IPS-NIHi7 (cell line): Measurements from ENCODE around the gene GNAS.
A peak's percentile ranks its signal among the peaks of the same experiment; 100 is the strongest.

Experiments
- DNase-seq: peaks from one replicate; pipeline ENCODE4 v3.0.0; 2012; ENCODE audit warnings: mixed read lengths; ENCODE audit errors: extremely low spot score

Gene GNAS

DNA sequence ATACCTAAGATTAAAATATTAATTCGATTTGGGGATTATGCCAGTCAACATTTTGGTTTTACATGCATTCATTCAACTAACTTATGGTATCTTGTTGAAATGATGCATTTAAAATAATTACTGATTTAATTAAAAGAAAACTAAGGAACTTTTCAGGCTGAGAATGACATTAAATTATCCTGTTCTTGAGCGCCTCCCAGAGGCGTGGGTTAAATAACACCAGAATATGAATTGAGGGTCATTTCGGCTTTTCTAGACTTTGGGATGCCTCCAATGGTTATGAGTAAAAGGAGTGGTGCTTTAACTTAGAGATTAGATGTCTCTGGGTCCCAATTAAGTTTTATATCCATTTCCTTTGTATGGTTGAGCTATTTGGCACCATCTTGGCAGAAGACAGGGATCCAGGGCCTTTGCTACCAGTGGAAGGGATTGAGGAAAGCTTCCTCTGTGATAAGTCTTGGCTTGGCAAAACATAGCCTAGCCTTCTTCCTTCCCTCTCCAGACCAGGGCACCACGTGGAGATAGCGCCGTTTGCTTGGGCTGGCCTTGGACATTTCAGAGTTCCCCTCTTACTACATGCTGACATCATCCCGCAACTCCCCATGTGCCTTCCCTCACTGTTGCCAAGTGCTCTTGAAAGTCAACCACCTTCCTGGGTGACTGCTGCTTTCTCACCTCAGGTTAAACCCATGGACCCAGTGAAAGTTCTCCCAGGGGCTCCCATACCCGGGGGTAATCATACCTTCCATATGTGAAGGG is 28.7 kb downstream of the GNAS start:
- no peak for DNase-seq

DNA sequence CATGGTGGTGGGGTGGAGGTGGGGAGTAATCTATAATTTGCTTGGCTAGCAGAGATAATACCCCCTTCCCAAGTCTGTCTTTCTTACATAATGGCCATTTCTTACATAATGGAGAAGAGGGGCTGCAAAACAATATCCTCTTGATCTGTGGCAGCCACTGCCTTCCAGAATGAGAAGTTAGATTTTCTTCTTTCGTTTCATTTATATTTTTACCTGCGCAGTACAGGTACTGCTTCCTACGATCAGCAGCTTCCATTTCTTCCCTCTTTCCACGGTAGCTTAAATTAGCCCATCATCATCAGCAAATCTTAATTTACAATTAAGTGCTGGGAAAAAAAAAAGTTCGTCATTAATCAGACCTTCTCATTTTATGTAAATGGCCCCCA is 30.2 kb downstream of the GNAS start:
- DNase-seq, result no peak

DNA sequence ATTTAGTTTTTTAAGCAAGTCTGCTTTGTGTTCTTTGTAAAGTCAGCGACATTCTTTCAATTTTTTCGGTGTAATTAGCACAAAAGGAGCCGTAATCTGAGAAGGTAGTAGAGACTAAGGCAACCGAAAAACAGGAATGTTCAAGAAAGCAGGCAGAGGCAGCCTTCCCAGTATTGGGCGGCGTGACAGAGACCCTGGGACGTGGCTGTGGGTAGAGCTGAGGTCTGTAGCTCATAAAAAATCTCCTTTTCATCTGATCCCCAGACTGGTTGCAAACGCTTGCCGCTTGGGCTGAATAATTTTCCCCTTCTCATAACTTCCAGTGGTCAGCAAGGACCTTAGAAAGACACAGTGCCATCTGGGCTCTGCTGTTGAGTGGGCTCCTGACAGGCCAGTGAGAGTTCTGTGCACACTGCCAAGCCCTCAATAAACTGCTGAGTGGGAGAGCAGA is 30.8 kb downstream of the GNAS start:
- DNase-seq, result no peak

DNA sequence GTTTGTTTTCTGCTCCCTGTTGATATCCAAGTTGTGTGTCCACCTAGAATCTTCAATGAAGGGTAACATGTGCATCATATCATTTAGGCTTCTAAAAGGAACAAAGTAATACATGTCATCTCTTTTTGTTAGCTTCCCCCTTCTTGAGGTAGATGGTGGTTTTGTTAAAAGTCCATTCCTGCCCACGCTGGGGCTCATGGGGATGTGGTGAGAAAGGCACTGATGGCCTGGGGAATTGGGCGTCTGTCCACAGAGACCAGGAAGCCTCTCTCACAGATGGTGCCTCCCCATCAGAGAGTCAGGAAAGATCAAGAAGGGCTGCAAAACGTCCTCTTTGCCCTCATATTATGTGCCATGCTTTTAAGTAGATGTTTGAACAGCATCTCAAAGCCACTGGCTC is 32.5 kb downstream of the GNAS start:
- no peak for DNase-seq

DNA sequence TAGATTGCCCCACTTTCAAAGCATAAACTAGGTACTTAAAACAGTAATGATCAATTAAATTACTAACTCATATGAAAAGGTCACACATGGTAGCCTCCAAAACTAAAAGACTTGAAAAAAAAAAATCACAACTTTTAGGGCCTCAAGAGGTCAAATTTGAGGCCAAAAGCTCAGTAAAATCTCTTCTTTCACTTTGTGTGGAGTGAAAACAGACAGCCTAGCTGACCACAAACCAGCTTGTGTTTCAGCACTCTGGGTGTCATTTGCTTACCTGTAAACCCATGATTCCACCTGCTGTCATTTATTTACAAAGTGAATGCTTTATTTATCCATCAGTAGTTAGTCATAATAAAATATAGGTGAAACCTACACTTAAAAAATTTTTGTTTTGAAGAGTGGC is 34.0 kb downstream of the GNAS start:
- no peak for DNase-seq

DNA sequence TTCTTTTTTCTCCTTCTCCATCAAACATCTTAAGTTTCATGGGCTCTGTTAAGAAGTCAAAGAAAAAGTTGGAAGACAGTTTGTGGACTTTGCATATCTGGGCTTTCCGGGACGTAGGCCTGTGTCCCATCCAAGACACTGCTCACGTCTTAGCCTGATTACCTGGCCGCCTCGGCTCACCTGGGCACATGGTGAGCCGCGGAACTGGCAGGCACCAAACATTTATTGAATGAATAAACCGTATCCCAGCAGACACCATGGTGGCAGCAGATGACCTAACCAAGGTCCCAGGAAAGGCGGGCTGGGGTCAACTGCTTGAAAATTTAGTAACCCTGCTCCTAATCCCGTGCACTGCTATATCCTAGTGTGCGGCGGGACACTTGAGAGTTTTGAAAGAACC is 35.6 kb downstream of the GNAS start:
- DNase-seq, result no peak

DNA sequence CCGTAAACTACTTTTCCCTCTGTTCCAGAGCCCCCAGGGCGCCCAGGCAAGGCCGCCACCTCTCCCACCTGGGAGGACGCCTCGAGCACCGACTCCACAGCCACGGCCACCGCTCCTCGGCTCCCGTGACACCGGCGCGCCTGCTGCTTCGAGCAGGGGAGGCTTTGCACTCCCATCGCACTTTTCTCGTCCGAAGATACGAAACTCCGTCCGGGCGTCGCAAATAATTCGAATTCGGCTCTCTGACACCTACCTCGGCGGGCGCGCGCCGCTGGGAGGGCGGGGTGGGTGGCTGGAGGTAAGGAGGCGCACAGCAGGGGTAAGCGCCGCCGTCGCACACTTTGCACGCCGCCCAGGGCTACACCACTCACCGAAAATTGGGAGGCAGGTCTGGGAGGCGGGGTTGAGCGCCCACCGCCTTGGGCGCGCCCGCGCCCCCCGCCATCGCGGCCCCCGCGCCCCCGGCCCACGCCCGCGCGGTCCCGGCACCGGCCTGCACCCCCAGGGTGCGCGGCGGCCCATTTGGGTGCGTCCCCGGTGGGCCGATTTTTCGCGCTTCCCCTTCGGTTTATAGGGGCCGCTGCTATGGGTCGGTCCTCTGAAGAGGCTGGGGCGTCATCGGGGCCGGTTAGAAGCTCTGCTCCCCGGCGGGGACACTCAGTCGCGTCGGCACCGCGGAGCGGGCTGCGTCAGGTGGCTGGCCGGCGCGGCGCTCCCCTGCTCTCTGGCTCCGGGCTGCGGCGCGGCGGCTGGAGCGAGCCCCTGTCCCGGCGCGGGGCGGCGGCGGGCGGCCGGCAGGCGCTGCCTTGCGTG is 36.2 kb downstream of the GNAS start:
- DNase-seq, result peak; percentile 81

DNA sequence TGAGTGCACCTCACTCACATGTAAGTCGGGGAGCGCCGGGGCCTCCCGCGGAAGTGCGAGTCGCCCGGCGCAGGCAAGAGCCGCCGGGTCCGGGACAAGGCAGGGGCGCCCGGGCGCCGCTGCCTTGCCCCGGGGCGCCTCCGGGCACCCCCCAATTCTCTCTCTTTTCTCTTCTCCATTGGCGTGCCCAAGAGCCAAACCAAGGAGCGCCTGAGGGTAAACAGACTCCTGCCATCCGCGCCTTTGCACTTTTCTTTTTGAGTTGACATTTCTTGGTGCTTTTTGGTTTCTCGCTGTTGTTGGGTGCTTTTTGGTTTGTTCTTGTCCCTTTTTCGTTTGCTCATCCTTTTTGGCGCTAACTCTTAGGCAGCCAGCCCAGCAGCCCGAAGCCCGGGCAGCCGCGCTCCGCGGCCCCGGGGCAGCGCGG is 36.8 kb downstream of the GNAS start:
- DNase-seq, result no peak

DNA sequence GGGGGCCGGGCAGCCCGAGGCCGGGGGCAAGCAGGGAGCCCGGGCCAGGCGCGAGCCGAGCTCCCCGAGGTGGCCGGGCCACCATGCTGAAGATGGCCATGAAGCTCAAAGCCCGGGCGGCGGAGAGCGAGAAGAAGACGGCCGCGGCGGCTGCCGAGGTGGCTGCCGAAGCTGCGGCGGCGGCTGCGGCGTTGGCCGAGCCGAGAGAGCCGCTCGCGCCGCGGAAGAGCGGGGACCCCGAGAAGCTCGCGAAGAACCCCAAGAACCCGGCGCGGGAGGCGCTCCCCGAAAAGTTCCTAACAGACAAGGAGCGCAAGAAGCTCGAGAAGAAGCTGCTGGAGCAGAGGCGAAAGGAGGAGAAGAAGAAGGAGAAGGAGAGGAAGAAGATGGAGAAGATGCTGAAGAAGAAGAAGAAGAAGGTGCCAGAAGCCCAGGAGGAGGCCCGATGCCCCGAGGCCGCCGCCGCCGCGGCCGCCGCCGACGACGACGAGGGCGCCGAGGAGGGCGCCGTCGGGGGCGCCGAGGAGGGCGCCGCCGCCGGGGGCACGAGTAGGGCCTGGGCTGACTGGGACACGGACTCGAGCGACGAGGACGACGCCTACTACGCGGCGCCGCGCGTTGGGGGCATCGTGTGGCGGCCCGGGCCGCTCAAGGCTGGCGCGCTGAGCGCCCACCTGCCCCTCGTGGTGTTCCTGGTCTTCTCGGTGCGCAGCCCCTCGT is 37.4 kb downstream of the GNAS start:
- no peak for DNase-seq

DNA sequence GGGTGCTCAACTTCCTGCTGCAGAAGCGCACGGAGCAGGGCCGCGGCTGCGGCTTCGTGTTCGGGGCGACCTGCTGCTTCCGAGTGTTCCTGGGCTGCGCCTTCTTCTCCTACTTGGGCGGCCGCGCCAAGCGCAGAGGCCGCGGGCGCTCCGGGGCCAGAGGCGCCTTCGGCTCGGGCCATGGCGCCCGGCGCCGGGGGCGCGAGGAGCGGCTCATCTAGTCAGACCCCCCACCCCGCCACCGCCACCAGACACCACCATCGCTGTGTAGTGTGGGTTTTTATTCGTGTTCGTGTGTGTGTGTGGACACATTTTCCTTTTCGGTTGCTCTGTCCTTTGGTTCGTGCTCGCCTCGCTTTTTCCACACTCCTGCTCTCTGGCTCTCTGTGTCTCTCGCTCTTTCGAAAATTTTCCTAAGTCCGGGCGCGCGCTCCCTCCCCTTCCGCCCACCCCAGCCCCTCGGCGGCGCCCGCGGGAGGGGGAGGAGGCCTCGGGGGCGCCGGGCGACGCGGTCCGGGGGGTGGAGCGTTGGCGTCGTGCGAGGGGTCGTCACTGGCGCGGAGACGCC is 38.1 kb downstream of the GNAS start:
- no peak for DNase-seq

DNA sequence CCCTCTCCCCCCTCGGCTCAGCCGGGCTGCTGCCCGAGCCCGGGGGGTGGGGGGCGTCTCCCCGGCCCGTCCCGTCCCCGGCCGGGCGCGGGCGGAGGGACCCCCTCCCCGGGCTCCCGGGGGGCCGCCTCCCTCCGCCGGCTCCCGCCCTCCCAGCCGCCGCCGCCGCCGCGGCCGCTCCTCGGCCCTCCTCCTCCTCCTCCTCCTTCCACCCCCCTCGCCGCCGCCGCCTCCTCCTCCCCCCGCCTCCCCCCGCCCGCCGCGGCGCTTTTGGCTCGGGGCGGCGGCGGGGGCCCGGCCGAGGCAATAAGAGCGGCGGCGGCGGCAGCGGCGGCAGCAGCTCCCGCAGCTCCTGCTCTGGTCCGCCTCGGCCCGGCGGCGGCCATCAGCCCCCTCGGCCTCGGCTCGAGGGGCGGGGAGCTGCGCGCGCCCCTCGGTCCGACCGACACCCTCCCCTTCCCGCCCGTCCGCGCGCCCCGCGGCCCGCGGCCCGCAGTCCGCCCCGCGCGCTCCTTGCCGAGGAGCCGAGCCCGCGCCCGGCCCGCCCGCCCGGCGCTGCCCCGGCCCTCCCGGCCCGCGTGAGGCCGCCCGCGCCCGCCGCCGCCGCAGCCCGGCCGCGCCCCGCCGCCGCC is 38.7 kb downstream of the GNAS start:
- peak; percentile 73 for DNase-seq

DNA sequence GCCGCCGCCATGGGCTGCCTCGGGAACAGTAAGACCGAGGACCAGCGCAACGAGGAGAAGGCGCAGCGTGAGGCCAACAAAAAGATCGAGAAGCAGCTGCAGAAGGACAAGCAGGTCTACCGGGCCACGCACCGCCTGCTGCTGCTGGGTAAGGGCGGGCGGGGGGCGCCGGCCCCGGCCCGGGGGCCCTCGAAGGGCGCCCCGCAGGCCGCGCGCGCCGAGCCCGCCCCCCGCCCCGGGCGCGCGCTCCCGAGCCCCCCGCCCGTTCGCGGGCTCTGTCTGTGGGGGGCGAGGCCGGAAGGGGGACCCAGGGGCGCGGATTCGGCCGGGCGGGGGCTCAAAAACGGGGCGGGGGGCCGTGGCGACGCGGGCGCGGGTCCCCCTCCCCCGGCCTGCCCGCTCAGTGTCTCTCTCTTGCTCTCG is 39.2 kb downstream of the GNAS start:
- no peak for DNase-seq

DNA sequence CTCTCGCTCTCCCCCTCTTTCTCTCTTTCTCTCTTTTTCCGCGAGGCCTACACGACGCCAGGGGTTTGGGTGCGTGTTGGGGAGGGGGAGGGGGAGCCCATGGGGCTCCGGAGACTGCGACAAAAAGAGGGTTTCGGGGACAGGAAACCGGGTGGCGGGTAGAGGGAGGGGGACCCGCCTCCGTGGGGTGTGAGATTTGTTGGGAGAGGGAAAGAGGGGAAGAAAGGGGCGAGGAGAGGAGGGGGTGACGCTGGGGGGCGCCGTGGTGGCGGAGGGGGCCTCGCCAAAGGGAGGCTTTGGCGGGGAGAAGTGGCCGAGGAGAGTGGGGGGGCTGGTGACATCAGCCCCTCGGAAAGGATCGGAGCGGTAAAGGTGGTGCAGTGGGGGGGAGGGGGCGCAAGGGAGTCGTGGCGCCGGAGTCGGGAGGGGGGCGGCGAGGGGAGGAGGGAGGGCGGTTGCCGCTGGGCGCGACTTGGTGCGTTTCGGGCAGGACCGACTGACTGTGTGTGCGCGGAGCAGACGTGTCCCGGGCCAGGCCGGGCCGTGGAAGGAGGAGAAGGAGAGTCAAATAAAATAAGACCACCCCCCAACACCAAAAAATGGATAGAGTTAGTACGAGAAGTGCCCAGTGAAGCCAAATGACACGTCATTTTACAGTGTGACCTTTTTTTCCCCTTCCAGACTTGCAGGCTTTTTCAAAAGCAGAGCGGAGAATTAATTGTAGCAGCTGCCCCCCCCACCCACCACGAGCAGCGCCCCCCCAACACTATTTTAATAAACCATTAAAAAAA is 39.8 kb downstream of the GNAS start:
- peak; percentile 73 for DNase-seq

DNA sequence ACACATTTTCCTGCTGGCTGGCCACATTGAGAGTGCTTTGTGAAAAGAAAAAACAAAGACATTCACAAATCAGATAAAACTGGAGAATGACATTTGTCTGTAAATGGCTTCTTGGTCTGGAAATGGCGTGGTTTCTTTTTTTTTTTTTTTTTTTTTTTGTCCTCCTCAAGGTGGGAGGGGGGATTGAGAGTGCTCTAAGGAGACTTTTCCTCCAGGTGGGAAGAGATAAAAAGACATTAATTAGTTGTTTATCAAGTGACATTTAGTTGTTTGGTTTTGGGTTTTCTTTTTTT is 40.4 kb downstream of the GNAS start:
- no peak for DNase-seq

DNA sequence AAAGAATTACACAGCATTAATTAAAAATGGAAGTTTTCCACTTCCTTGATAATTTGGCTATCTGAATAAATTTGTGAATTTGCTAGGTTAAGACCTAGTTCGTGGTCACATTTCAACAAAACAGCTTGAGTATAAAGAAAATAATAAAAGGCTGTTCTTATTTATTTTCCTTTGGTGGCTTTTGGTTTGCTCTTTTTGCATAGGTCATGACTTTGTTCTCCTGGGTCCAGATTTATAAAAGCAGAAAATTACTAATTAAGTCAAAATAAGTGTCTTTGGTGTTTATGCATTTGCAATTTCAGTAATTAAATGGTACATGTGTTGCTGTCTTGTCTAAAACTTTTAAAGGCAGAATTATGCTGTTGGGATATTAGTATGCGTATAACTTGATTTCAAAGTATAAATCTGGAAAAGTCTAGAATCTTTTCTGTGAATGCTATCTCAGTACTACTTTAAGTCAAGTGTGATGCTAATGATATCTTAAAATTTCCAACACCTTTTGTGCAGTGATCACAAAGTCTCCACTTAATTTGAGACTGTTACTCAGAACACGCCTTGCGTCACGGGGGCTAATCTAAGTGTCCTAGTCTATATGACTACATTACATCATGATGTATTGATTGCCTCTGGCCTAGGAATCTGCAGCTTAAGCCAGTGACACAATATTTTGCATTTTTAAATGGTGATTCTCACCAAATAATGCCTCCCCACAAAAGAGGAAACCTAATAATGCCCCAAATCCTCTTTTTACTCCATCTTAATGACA is 41.0 kb downstream of the GNAS start:
- no peak for DNase-seq

DNA sequence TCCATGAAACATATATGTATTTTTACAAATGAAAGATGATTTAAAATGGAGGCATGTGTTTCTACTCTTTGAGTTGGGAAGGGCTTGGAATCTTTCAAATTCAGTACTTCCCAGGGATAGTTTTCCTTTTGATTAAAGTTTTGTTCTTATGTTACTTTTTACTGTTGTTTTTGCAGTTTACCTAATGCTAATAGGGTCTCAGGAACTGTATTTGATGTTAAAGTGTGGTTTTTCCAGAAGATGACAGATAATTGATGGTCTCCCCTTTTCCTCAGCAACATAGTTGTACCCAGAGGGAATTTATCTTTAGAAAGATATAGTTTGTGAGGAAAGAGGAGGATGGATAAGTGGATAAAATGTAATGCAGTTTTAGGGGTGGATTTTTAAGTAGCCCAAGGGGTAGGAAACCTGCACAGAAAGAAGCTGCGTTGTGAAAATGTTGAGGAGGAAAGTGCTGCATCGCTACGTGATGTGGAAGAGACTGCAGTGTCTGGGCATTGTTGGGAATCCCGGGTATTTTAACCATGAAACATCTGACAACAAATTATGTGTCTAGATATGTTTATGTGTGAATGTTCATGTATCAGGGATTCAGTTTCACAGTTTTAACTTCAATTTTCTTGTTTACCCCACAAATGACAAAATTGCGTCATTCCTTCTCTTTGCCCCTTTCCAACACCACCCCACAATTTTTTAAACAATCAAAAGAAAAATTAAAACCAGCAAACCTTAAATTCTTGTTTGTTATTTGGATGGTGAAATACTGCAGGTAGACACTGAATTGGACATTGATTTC is 42.3 kb downstream of the GNAS start:
- no peak for DNase-seq

DNA sequence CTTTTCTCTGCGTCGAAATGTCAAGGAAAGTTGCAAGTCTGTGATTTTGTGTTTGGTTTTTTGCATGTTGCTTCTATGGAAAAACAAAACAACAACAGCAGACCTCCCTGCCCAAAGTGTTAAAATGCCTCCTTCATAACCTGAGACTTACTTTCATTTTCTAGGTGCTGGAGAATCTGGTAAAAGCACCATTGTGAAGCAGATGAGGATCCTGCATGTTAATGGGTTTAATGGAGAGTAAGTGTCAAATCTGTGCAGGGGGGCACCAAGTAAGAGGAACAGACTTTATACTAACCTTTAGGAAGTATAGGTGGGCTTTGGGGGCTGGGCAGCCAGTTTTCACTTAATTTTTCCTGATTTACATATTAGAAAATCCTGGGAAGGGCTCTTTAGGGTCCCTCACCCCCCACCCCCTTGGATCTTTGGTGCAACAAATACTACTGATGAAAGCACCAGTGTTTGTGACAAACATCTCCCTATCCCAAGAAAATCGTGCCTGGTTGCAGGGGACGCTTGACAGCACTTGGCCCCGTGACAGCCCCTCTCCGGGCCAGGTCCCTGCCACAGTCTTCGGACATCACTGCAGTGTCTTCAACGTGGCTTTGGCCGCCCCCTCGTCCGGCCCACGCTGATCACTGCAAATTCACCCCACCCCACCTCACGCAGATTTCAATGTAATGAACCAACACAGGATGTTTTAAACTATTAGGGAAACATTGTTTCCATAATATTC is 43.1 kb downstream of the GNAS start:
- no peak for DNase-seq

DNA sequence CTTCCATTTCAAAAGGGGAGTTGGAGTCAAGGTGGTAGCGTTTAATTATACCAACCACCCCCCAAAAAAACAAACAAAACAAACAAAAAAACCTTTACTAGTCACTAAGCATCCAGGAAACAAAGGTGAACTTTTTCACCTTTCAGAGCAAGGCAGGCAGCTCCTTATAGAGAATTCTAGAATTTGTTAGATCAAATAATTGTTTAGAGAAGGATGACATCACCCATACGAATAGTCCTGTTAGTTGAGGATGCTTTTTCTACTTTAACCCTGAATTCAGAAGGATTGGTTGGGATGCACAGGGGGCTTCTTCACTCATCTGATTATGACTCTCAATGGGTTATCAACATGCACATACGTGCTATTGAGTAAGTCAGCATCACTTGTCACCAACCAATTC is 44.3 kb downstream of the GNAS start:
- DNase-seq, result no peak

DNA sequence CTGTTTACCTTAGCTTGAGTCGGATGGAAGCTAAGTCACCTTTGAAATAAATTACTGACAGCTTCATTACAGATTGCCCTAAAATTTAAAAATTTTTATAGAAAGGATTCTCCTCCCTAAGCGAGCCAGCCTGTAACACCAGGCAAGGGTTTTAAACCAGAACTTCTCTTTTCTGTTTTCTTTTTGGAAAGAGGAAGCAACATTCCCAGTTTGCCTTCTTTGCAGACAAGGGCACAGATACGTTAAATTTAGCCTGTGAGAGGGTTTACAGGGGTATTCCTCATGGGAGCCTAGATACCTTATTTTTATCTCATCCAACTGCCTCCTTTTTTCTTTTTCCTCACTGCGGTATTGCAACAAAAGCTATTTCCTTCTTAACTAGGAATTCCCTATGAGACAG is 45.0 kb downstream of the GNAS start:
- no peak for DNase-seq
